Skin of body (tissue), 2 donors: ENCODE results near the gene SLC4A3. TPM values are rescaled to one million over a fixed set of nuclear protein-coding genes. Genes with fewer than 3 reads are reported as not detected.

Source experiments
- DNase-seq: peaks from one replicate; lab custom pipeline; 2025; lab: John Stamatoyannopoulos, UW
- total RNA-seq: library from RNA; depleted of rRNA; stranded (reverse); fragments of >200 nt; gene quantifications from one replicate; pipeline ENCODE4 v1.2.3, GENCODE V29; 2014

Gene SLC4A3
- total RNA-seq, 1 donor from 2014 or later, result 2.5 TPM

DNA sequence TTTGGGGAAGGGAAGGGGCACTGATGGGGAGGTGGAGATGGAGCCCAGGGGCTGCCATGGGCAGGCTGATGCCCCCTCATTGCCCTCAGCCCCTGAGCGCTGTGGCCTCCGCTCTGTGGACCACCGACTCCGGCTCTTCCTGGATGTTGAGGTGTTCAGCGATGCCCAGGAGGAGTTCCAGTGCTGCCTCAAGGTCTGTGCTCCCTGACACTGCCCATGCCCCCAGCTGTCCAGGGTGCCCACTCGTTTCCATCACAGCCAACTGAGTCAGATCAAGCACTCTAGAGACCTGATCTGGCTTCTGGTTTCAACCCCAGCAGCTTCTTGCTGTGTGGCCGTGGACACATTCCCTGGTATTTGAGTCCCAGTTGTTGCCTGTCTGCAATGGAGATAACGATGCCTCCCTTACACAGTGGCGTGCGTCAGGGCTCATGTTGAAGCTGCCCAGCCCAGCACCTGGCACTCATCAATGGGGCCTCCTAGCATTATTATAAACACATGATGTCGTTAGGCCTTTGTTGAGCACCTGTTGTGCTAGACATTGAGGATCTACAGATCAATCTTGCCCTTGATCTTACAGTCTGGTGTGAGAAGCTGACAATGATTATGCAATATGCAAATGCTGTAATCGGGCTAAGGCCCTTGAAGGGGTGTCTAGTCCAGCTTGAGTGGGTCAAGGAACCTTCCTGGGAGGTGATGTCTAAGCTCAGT is 15.4 kb upstream of the SLC4A3 start:
- no peak for DNase-seq

- no peak for DNase-seq
These were observed 14.7 kb upstream of the SLC4A3 start for GRCh38 chr2:219612577-219613286.

- DNase-seq, result no peak
These were observed 13.9 kb upstream of the SLC4A3 start for GRCh38 chr2:219613461-219614070.

DNA sequence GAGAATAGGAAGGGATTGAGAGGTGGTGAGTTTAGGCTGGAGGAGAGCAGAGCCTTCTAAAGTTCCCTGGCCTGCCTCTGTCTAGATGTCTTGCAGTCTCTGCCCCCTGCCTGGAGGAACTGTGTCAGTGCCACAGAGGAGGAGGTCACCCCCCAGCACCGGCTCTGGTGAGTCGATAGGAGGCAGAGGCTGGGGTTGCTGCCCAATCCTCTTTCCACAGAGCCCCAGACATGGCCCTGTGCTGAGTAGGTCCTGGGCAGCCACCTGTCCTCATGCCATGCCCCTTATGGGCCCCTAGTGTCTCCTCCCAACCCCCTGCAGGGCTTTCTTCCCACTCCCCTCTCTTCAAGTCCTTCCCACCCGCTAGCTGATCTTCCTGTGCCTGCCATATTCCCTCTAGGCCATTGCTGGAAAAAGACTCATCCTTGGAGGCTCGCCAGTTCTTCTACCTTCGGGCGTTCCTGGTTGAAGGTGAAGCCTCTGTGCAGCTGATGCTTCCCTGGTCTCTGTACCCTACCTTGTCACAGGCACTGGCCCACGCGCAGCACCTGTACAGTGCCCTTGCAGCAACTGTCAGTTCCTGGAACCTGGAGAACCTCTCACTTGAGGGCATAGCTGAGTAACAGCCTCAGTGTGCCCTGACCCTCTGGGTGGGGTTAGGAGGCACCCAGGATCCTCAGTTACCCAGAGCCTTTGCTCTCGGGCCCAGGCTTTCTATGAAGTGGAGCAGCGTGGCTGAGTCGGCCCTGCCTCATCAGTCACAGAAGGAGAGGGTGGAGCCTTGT is 13.2 kb upstream of the SLC4A3 start:
- DNase-seq, result no peak

- no peak for DNase-seq
These were observed 12.4 kb upstream of the SLC4A3 start for GRCh38 chr2:219615036-219615435.

GRCh38 chr2:219615894-219616293 is 11.5 kb upstream of the SLC4A3 start:
- no peak for DNase-seq

DNA sequence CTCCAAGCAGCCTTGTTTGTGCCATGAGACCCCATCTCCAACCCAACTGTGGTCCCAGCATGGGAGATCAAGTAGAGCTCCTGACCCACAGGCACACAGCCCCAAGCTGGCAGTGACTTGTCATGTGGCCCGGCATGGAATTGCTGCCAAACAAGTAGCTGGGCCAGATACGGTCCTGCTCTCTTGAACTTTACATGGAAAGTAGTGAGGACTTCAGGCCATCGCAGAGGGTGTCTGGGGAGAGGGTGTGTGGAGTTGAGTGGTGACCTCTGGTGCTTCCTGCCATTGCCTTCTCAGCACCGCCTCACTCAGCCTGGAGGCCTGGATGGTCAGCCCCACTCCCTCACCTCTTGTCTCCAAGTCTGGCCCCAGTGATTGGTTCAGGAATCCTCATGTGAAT is 10.9 kb upstream of the SLC4A3 start:
- no peak for DNase-seq

- no peak for DNase-seq
These were observed 8.7 kb upstream of the SLC4A3 start for GRCh38 chr2:219618733-219619122.

- DNase-seq, result no peak
These were observed 8.2 kb upstream of the SLC4A3 start for GRCh38 chr2:219619235-219619634.

DNA sequence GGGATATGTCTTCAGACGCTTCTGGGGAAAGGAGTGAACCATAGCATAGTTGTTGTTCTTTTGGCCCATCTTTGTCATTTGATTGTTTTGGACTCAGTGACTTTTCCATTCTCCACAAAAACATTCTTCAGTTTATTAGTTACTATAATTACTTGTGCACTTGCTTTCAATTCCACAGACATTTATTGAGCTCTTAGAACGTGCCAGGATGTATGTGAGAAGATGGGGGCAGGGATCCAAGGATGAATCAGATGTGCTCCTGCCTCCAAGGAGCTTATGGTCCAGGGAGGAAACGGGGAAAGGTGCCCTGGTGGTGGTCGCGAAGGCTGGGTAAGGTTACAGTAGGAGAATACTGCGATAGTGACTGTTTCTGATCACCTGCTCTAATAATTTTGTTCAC is 6.9 kb upstream of the SLC4A3 start:
- DNase-seq, result no peak

DNA sequence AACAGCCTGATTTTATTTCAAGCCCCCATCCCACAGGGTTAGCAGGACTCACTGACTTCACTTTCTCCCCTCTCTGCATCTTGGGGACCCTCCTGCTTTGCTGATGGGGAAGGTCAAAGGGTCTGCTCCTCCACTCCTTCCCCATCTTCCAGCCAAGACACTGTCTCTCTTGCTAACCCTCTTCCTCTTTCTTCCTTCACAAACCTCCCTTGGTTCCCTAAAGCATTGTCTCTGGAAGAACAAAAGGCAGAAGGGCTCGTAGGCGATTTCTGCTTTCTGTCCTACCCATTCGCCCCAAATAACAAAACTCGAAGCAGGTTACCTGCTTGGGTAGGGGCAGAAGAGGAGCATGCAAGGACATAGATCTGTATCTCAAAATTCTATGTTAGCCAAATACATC is 5.5 kb upstream of the SLC4A3 start:
- DNase-seq, result no peak

GRCh38 chr2:219622472-219622871 is 5.0 kb upstream of the SLC4A3 start:
- no peak for DNase-seq

- no peak for DNase-seq
These were observed 2.9 kb upstream of the SLC4A3 start for GRCh38 chr2:219624565-219624964.

- no peak for DNase-seq
These were observed 2.3 kb upstream of the SLC4A3 start for GRCh38 chr2:219625179-219625578.

DNA sequence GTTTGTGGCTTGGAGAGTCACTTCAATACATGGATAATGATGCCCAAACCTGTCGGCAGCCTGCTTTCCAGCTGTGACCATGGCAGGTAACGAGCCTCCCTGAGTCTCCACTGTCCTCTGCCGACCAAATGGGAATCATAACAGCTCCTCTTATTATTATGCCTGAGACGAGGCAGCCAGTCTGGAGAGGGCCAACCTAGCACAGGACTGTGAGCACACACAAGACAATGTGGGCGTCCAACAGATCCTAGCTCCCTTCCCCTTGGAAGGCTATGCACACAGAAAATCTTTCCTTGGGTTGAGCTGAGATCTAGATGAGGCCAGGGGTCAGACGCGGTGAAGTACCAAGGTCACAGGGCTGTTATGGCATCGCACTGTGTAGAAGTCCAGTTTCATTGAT is 890 bp upstream of the SLC4A3 start:
- no peak for DNase-seq

- DNase-seq, result no peak
These were observed 980 bp downstream of the SLC4A3 start for GRCh38 chr2:219628235-219628985.

- DNase-seq, result no peak
These were observed 1.8 kb downstream of the SLC4A3 start for GRCh38 chr2:219628986-219629901.

- no peak for DNase-seq
These were observed 2.7 kb downstream of the SLC4A3 start for GRCh38 chr2:219629976-219630695.

- DNase-seq, result no peak
These were observed 3.5 kb downstream of the SLC4A3 start for GRCh38 chr2:219630770-219631405.
